ENCODE measurements around the gene CSMD2. TPM values are rescaled to one million over a fixed set of nuclear protein-coding genes. Genes with fewer than 3 reads are reported as not detected.

The CSMD2 gene
- total RNA-seq, 2 experiments from 2014 or later = not detected

DNA sequence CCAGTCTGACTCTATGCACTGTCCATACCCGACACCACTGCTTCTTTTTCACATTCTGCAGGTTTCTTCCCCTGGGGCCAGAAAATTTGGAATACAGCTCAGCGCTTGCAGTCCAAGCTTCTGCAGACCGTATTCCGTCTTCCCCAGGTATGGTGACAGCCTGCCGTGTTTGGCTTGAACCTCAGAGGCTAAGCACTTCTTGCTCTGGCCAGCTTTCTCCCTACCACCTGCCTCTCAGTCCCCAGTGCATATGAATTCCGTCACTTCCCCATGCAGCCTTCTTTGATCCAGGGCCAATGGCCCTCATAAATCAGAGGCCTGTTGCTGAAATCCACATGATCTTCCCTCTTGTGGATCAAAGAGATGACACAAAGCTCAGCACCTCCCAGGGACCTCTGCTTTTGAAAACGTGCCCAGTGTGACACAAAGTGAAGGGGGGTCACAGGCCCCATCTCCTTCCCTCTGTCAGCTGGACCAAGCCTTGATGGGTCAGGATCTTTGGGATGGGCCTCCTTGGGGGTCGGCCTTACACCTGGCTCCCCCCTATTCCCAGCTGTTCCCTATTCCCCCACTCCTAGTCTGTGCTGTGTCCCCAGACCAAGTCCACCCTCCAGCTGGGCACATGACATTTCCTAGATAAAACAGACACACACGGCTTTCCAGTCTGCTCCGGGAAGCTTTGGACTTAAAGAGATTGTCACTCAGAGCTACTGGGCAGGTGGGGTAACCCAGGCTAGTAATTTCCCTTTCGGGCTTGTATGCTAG, 234.5 kb downstream of the CSMD2 start:
- Mint-ChIP-seq H3K4me3 (no peak overlapping the region), H3K4me1 (ENCODE audit: low read depth) (no peaks in the 10 kb centered on the region), H3K27ac (no peak overlapping the region), H3K9me3 (no peaks in the 10 kb centered on the region), H3K36me3 (ENCODE audit: low read depth) (no peaks in the 10 kb centered on the region), H3K27me3 (peaks cover 7% of the 10 kb centered on the region)
- ChIA-PET POLR2A (no interaction called here), CTCF (no interaction called here)
- intact Hi-C loops (cut with micrococcal nuclease) = no loop called here
- DNase-seq (no peak), ATAC-seq (no peak)
- TF ChIP-seq, protein P1, sequence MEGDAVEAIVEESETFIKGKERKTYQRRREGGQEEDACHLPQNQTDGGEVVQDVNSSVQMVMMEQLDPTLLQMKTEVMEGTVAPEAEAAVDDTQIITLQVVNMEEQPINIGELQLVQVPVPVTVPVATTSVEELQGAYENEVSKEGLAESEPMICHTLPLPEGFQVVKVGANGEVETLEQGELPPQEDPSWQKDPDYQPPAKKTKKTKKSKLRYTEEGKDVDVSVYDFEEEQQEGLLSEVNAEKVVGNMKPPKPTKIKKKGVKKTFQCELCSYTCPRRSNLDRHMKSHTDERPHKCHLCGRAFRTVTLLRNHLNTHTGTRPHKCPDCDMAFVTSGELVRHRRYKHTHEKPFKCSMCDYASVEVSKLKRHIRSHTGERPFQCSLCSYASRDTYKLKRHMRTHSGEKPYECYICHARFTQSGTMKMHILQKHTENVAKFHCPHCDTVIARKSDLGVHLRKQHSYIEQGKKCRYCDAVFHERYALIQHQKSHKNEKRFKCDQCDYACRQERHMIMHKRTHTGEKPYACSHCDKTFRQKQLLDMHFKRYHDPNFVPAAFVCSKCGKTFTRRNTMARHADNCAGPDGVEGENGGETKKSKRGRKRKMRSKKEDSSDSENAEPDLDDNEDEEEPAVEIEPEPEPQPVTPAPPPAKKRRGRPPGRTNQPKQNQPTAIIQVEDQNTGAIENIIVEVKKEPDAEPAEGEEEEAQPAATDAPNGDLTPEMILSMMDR (IDR thresholded peaks at IDR 0.05) = no peak

DNA sequence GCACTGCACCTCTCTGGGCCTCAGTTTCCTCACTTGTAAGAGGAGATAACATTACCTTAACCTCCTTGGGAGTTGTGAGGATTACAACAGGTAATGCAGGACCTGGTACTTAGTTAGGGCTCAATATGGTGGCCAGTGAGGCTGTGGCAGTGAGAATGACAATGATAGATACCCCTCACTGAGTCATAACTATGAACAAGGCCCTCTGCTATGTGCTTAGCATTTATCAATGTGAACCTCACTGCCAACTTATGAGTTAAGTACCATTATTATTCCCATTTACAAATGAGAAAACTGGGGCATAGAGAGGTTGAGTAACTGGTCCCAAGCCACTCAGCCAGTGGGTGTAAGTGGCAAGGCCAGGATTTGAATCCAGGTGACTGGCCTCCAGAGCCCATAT, 236.8 kb downstream of the CSMD2 start:
- intact Hi-C loops (cut with micrococcal nuclease) = no loop called here
- no peak overlapping the region for H3K27ac Mint-ChIP-seq
- no peaks in the 10 kb centered on the region for H3K4me1 Mint-ChIP-seq (ENCODE audit: low read depth)

DNA sequence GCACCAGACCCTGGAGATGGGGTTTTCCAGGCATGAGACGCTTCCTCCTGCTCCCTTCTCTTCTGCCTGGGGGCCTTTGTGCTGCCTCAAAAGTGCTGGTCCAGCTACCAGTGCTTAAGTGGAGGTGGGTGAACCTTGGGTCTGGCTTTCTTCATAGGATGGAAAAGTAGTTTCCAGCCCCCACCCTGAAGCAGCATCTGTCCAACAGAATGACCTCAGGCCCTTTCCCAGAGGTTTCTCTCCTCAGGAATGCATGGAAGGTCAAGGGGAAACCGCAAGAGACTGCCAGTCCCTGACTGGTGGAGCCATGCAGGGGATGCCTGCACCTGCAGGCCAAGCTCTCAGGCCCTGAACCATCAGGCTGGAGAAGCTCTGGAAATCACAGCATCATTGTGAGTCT, 237.3 kb downstream of the CSMD2 start:
- CTCF ChIA-PET = no interaction called here
- POLR2A ChIA-PET = no interaction called here
- H3K4me3 Mint-ChIP-seq = no peak overlapping the region
- ATAC-seq = no peak
- H3K36me3 Mint-ChIP-seq (ENCODE audit: low read depth) = no peaks in the 10 kb centered on the region
- H3K9me3 Mint-ChIP-seq = no peaks in the 10 kb centered on the region
- peaks cover 7% of the 10 kb centered on the region for H3K27me3 Mint-ChIP-seq
- intact Hi-C loops (cut with micrococcal nuclease) = no loop called here
- H3K27ac Mint-ChIP-seq = no peak overlapping the region
- DNase-seq = no peak
- H3K4me1 Mint-ChIP-seq (ENCODE audit: low read depth) = no peaks in the 10 kb centered on the region
- TF ChIP-seq, protein P1 (IDR thresholded peaks at IDR 0.05) = no peak

More for the DNA sequence above, 236.8 kb downstream of the CSMD2 start:
- CTCF ChIA-PET = no interaction called here
- DNase-seq = no peak
- Mint-ChIP-seq H3K9me3 (no peaks in the 10 kb centered on the region), H3K27me3 (peaks cover 7% of the 10 kb centered on the region), H3K36me3 (ENCODE audit: low read depth) (no peaks in the 10 kb centered on the region), H3K4me3 (no peak overlapping the region)
- POLR2A ChIA-PET = no interaction called here
- ATAC-seq = no peak
- TF ChIP-seq, protein P1 (IDR thresholded peaks at IDR 0.05) = no peak

DNA sequence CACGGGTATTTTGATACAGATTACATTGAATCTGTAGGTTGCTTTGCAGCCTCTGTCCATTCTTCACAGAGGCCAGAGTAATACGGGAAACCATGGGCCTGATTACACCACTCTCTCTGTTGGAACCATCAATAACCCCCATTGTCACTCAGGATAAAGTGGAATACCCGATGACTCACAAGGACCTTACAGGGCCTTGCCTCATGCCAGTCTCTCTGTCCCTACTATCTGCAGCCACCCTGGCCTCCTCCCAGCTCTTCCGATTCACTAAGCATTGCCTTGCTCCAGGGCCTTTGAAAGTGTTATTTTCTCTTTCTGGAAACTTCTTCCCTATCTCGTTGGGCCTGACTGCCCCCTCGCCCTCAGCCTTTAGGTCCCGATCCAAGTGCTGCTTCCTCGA, 239.4 kb downstream of the CSMD2 start:
- Mint-ChIP-seq H3K36me3 (ENCODE audit: low read depth) (no peaks in the 10 kb centered on the region), H3K27ac (no peak overlapping the region), H3K27me3 (peaks cover 7% of the 10 kb centered on the region), H3K4me3 (no peak overlapping the region), H3K9me3 (no peaks in the 10 kb centered on the region), H3K4me1 (ENCODE audit: low read depth) (no peaks in the 10 kb centered on the region)
- DNase-seq (no peak), ATAC-seq (no peak)
- CTCF ChIA-PET = no interaction called here
- TF ChIP-seq, protein P1 (IDR thresholded peaks at IDR 0.05) = no peak
- POLR2A ChIA-PET = no interaction called here
- intact Hi-C loops (cut with micrococcal nuclease) = no loop called here

DNA sequence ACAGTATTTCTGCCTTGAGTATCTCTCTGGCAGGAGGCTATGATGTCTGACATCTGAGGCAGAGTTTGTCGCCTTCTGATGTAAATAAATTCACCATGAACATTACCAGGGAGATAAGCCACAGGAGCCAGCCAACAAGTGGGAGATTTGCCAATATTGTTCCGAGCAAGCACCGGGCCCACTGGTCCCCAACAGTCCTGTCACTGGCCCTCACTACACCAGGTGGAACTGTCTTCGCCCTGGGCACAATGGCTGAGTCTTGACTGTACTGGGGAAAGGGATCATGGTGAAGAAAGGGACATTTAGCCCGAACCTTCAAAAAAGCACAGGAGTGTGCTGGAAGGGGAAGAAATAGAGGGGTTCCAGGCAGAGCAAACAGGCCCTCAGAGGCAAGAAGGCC, 243.7 kb downstream of the CSMD2 start:
- TF ChIP-seq, protein P1 (IDR thresholded peaks at IDR 0.05) = no peak
- DNase-seq = no peak
- H3K4me3 Mint-ChIP-seq = no peak overlapping the region
- no peaks in the 10 kb centered on the region for H3K4me1 Mint-ChIP-seq (ENCODE audit: low read depth)
- CTCF ChIA-PET = no interaction called here
- no peaks in the 10 kb centered on the region for H3K27me3 Mint-ChIP-seq
- intact Hi-C loops (cut with micrococcal nuclease) = no loop called here
- ATAC-seq = no peak
- no peak overlapping the region for H3K27ac Mint-ChIP-seq
- no peaks in the 10 kb centered on the region for H3K36me3 Mint-ChIP-seq (ENCODE audit: low read depth)
- POLR2A ChIA-PET = no interaction called here
- no peaks in the 10 kb centered on the region for H3K9me3 Mint-ChIP-seq
